GM19372 (cell line): ENCODE measurements around the gene ARHGEF7.

Experiments used
- ATAC-seq: cut with Tn5 transposase; IDR thresholded peaks from one replicate; pipeline ENCODE4 v1.9.1; 2021; ENCODE audit warnings: mild to moderate bottlenecking, low read depth, moderate library complexity; ENCODE audit not compliant: unreplicated experiment

ARHGEF7 gene

DNA sequence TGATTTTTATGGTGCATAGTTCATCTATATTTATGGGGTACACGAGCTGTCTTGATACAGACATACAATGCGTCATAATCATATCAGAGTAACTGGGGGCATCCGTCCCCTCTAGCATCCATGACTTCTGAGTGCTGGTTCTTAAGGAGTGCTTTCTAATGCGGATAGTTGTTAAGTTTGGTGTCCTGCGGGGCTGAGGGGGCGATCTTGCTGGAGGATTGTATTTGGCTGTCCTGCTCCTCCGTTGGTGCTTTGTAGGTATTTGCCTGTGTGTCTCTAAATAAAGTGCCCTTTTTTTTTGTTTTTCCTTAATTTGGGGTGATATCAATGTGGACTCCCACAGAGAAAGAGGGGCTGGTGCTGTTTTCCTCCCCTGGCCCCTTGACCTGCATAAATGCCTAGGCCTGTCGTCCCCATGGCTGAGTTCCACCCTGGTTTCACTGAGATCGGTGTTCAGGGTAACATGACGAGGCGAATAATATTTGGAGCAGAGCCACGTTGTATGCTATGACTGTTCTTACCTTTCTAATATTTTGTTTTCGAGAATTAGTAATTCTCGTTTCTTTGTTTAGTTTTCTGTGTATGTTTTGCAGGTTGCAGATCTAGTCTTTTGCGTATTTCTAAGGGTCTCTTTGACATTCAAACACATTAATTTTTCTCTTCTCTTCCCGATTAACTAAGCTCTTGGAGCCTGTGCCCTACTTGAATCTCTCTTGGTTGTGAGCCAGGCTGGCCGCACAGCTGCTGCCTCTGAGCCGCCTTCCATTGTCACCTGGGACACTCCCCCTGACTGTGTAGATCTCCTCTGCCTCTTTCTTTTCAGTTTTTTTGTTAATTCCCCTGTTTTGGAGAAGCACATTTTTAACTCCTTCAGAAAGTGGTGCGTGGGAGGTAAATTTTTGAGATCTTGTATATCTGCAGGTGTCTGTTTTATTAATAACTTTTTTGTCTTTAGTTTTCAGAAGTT, 100.3 kb downstream of the ARHGEF7 start:
- ATAC-seq, result no peak

- no peak for ATAC-seq
Observed at GRCh38 chr13:111216166-111216960, 101.3 kb downstream of the ARHGEF7 start.

DNA sequence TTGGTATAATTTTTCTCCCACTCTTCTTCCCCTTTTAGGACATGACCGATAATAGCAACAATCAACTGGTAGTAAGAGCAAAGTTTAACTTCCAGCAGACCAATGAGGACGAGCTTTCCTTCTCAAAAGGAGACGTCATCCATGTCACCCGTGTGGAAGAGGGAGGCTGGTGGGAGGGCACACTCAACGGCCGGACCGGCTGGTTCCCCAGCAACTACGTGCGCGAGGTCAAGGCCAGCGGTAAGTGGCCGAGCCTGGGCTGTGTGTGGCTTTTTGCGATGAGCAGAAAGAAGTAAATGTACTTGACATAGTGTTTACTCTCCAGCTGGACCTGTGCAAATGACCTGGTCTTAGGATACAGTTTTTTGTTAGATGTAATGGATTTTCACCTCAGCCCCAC, 102.5 kb downstream of the ARHGEF7 start:
- no peak for ATAC-seq

GRCh38 chr13:111219280-111219679, 104.2 kb downstream of the ARHGEF7 start:
- no peak for ATAC-seq

GRCh38 chr13:111219950-111220349, 104.8 kb downstream of the ARHGEF7 start:
- ATAC-seq, result no peak

GRCh38 chr13:111225166-111225565, 110.1 kb downstream of the ARHGEF7 start:
- no peak for ATAC-seq

GRCh38 chr13:111225810-111226546, 110.9 kb downstream of the ARHGEF7 start:
- ATAC-seq, result no peak

- no peak for ATAC-seq
Observed at GRCh38 chr13:111227405-111227804, 112.3 kb downstream of the ARHGEF7 start.

DNA sequence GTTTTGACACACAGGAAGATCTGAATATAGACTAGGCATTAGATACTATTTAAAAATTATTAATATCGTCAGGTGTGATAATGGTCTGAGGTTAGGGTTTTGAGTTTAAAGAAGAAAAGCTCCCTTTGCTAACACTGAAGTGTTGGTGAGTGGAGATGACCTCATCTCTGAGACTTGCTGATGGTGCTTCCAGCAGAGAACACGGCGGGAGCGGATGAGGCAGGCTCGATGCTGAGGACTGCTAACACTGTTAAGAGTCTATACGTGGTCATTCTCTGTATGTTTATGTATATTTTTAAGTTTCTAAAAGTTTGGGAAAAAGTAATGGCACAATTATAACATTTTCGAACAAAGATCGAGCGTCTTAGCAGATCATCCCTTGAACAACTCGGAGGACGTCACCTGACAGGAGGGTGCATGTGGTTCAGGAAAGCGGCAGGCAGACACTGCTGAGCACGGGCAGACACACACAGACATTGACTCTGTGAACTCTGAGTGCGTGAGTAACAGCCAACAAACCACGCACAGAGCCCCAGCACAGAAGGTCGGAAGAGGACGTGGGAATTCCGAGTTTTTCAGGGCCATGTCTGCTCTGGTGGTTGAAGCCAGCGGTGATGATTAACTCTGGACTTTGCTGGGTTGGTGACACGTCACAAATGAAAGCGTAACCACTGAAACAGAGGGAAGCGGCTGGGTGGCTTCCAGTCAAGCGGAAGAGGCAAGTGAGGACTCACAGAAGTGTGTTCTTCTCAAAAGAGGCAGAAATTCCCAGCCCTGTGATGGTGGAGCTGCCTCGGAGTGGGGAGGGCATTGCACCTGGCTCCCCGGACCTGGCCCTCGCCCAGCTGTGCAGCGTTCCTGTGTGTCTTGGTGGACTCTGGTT, 113.4 kb downstream of the ARHGEF7 start:
- ATAC-seq, result no peak

DNA sequence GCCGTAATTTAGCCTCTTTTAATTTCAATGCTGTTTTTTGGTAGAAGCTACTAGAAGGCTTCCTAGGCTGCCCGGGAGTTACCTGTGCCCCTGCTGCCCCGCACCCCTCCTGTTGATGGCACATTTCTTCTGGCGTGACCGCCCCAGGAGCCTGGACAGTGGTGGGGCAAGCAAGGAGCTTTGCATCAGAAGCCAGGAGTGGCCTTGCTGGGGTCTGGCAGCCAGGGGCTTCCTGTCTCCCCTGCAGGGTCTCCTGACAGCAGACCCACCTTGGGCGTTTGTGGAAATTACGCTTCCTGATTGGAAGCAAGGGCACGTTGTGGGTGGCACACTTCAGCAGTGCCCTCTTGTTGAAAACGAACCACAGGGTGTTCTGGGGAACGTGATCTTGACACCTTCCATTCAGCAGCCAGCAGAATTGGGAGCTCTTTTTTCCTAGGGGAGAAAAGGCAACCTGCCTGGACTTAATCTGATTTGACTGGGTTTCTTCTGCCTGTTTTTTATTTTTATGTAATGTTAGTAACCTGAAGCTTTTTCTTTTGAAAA, 115.3 kb downstream of the ARHGEF7 start:
- ATAC-seq, result no peak

- no peak for ATAC-seq
Observed at GRCh38 chr13:111232191-111232590, 117.1 kb downstream of the ARHGEF7 start.

- ATAC-seq, result no peak
Observed at GRCh38 chr13:111233080-111233479, 118.0 kb downstream of the ARHGEF7 start.

DNA sequence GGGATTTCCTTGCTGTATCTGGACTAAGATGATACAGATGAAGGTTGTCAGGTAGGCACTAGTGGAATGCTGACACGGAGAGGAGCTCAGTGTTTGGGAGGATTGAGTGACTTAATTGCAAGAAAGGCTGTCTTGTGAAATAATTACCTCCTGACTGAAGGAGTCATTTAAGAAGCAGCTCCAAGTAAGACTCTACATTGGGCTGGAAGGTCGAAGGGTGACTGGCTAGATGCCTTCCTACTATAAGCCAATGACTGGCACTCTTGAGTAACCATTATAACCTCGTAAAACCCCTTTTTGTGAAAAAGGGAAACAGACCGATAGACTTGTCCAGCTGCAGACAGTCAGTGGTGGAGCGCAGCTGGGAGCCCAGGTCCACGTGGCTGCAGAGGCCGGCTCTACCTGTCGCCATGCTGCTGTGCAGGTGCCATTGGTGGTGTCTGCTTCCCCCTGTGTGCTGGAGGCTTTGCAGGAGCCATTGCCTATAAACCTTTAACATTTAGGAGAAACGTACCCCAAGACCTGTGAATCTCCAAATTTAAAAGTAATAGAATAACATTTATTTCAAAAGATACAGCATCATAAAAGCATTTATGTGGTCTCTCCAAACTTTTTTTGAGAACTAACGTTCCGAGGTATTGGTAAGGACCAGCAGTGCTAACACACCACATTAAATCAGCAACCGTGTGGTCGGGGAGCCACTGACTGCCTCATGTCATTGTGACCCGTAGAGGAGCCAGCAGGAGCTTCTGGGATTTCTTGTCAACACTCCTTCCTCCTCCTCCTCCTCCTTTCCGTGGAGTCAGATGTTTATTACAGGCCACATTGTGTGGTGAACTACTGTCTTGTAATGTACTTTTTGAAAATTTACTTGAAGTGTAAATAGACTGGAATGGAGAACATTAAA, 124.9 kb downstream of the ARHGEF7 start:
- ATAC-seq, result no peak

GRCh38 chr13:111241006-111241755, 126.1 kb downstream of the ARHGEF7 start:
- ATAC-seq, result no peak

DNA sequence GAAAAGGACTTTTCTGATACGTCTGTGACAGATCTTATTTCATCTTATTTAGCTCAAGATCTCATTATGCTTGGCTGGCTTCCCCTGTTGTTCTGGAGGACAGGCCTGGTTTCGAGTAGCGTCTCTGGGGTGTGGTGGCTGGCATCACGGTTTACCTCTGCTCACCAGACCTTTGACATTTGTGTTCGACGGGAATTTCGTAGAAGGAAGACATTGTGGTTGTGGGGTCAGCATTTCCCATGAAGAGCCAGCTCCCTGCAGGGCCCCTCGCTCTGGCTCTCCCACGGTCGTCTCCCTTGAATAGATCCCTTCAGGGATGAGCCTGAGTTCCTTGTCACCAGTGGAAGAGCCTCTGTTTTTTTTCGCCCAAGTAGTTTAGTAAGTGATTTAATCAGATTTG, 126.8 kb downstream of the ARHGEF7 start:
- ATAC-seq, result no peak

- no peak for ATAC-seq
Observed at GRCh38 chr13:111242585-111242984, 127.5 kb downstream of the ARHGEF7 start.

- no peak for ATAC-seq
Observed at GRCh38 chr13:111243981-111244380, 128.9 kb downstream of the ARHGEF7 start.
